Osteocyte (in vitro differentiated cells): ENCODE data around the gene MAPT. TPM values are rescaled to one million over a fixed set of nuclear protein-coding genes. Genes with fewer than 3 reads are reported as not detected.

Experiments
- DNase-seq: peaks from one replicate; pipeline ENCODE4 v3.0.0; 2021; ENCODE audit warnings: mixed read lengths; ENCODE audit not compliant: unreplicated experiment; ENCODE audit errors: extremely low spot score
- H3K27ac Mint-ChIP-seq: one replicate; pipeline ENCODE4 v1.8.0; 2021; ENCODE audit warnings: mild to moderate bottlenecking, mixed read lengths; ENCODE audit not compliant: unreplicated experiment
- H3K27me3 Mint-ChIP-seq: one replicate; pipeline ENCODE4 v1.8.0; 2021; ENCODE audit warnings: mixed read lengths; ENCODE audit not compliant: unreplicated experiment
- H3K36me3 Mint-ChIP-seq: one replicate; pipeline ENCODE4 v1.8.0; 2021; ENCODE audit warnings: mixed read lengths; ENCODE audit not compliant: unreplicated experiment
- H3K4me1 Mint-ChIP-seq: one replicate; pipeline ENCODE4 v1.8.0; 2021; ENCODE audit warnings: mixed read lengths; ENCODE audit not compliant: unreplicated experiment
- H3K4me3 Mint-ChIP-seq: one replicate; pipeline ENCODE4 v1.8.0; 2021; ENCODE audit warnings: mild to moderate bottlenecking, moderate library complexity, mixed read lengths; ENCODE audit not compliant: unreplicated experiment
- H3K9me3 Mint-ChIP-seq: one replicate; pipeline ENCODE4 v1.8.0; 2021; ENCODE audit warnings: mixed read lengths; ENCODE audit not compliant: unreplicated experiment
- total RNA-seq: library from RNA; stranded (reverse); gene quantifications from 2 replicates; pipeline ENCODE4 v1.2.1, GENCODE V29; 2021
- TF ChIP-seq, protein P1 (sequence below): fragments of 200-600 bp; sonication (generic); IDR thresholded peaks from 2 replicates; pipeline ENCODE4 v1.5.0; 2021; ENCODE audit warnings: antibody characterized with exemption, mild to moderate bottlenecking, moderate library complexity

Gene MAPT
- total RNA-seq, 1 donor from 2014 or later, result 1.6 TPM

DNA sequence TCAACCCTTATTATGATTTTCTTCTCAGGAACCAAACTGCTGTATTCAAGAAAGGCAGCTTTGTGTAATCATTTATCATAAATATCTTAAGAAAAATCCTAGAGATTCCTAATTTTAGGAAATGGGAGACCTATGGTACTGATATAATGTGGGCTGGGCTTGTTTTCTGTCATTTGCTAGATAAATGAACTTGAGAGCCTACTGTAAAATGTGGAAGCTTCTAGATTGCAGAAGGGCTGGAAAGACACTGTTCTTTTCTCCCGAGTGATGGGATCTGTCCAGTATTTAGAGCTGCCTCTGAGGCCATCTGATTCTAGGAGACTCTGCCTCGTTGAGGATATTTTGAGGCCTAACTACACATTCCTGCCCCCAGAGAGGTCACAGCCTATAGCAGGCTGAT is 84.8 kb downstream of the MAPT start:
- no peaks in the 10 kb centered on the region for H3K4me1 Mint-ChIP-seq
- H3K36me3 Mint-ChIP-seq, result no peaks in the 10 kb centered on the region
- TF ChIP-seq, protein P1, sequence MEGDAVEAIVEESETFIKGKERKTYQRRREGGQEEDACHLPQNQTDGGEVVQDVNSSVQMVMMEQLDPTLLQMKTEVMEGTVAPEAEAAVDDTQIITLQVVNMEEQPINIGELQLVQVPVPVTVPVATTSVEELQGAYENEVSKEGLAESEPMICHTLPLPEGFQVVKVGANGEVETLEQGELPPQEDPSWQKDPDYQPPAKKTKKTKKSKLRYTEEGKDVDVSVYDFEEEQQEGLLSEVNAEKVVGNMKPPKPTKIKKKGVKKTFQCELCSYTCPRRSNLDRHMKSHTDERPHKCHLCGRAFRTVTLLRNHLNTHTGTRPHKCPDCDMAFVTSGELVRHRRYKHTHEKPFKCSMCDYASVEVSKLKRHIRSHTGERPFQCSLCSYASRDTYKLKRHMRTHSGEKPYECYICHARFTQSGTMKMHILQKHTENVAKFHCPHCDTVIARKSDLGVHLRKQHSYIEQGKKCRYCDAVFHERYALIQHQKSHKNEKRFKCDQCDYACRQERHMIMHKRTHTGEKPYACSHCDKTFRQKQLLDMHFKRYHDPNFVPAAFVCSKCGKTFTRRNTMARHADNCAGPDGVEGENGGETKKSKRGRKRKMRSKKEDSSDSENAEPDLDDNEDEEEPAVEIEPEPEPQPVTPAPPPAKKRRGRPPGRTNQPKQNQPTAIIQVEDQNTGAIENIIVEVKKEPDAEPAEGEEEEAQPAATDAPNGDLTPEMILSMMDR, result no peak
- no peak overlapping the region for H3K4me3 Mint-ChIP-seq
- H3K9me3 Mint-ChIP-seq, result no peaks in the 10 kb centered on the region
- peaks cover 12% of the 10 kb centered on the region for H3K27me3 Mint-ChIP-seq
- no peak overlapping the region for H3K27ac Mint-ChIP-seq
- DNase-seq, result no peak

DNA sequence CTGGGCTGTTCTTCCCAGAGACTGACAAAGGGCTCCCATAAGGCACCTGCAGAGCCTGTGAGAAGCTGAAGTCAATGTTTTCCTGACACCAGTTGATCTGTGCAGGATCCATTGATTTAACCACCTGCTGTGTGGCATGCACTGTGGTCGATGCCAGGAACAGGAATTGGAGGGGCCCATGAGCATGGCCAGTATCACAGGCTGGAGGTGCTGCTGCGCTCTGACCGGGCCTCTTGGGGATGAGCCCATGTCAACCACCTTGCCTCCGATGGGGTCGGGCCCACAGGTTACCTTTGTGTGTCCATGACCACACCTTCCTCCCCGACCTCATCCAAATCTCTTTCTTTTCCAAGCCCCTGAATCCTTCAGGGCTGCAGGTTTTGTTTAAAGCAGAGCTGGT is 86.5 kb downstream of the MAPT start:
- H3K9me3 Mint-ChIP-seq, result no peaks in the 10 kb centered on the region
- no peak for DNase-seq
- H3K27ac Mint-ChIP-seq, result no peak overlapping the region
- H3K36me3 Mint-ChIP-seq, result no peaks in the 10 kb centered on the region
- no peaks in the 10 kb centered on the region for H3K4me1 Mint-ChIP-seq
- no peak overlapping the region for H3K4me3 Mint-ChIP-seq
- TF ChIP-seq, protein P1, result no peak
- H3K27me3 Mint-ChIP-seq, result peaks cover 15% of the 10 kb centered on the region

DNA sequence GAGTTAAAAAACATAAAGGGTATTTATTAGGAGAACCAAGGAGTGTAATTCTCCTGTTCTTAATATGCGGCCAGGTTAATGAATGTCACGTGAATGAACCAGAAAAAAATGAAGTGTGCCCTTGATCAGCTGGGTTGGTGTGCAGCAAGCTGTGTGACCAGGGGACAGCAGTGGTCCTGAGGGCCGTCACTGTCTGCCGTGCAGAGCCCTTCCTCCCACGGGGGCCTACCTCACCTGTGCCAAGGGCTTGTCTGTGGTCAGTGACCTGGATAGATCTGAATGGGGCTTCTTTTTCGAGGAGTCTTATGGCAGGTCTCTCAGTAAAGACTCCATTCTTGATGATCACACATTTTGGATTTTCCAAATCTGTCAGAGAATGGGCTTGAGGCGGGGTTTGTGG is 87.0 kb downstream of the MAPT start:
- Mint-ChIP-seq H3K36me3 (no peaks in the 10 kb centered on the region), H3K4me1 (no peaks in the 10 kb centered on the region), H3K4me3 (no peak overlapping the region), H3K27ac (no peak overlapping the region), H3K9me3 (no peaks in the 10 kb centered on the region), H3K27me3 (peaks cover 18% of the 10 kb centered on the region)
- no peak for DNase-seq
- TF ChIP-seq, protein P1, result no peak

DNA sequence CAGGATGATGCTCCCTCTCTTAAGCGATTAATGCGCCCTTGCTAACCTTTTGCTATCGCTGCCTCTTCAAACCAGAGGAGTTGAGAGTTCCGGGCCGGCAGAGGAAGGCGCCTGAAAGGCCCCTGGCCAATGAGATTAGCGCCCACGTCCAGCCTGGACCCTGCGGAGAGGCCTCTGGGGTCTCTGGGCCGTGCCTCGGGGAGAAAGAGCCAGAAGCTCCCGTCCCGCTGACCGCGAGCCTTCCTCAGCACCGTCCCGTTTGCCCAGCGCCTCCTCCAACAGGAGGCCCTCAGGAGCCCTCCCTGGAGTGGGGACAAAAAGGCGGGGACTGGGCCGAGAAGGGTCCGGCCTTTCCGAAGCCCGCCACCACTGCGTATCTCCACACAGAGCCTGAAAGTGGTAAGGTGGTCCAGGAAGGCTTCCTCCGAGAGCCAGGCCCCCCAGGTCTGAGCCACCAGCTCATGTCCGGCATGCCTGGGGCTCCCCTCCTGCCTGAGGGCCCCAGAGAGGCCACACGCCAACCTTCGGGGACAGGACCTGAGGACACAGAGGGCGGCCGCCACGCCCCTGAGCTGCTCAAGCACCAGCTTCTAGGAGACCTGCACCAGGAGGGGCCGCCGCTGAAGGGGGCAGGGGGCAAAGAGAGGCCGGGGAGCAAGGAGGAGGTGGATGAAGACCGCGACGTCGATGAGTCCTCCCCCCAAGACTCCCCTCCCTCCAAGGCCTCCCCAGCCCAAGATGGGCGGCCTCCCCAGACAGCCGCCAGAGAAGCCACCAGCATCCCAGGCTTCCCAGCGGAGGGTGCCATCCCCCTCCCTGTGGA is 88.6 kb downstream of the MAPT start:
- Mint-ChIP-seq H3K4me1 (no peaks in the 10 kb centered on the region), H3K27me3 (peaks cover 16% of the 10 kb centered on the region), H3K27ac (no peak overlapping the region), H3K9me3 (no peaks in the 10 kb centered on the region), H3K36me3 (no peaks in the 10 kb centered on the region), H3K4me3 (no peak overlapping the region)
- no peak for DNase-seq
- TF ChIP-seq, protein P1, result no peak

DNA sequence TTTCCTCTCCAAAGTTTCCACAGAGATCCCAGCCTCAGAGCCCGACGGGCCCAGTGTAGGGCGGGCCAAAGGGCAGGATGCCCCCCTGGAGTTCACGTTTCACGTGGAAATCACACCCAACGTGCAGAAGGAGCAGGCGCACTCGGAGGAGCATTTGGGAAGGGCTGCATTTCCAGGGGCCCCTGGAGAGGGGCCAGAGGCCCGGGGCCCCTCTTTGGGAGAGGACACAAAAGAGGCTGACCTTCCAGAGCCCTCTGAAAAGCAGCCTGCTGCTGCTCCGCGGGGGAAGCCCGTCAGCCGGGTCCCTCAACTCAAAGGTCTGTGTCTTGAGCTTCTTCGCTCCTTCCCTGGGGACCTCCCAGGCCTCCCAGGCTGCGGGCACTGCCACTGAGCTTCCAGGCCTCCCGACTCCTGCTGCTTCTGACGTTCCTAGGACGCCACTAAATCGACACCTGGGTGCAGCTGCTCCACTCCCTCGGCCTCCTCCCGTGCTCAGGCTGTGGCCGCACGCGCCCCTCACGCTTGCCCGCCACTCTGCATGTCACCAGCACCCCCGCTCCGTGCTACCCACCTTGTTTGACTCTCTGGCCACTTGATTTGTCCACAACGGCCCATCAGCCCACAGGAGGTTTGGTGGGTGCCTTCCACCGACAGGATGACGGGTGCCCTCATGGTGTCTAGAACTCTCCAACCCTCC is 89.4 kb downstream of the MAPT start:
- Mint-ChIP-seq H3K36me3 (no peaks in the 10 kb centered on the region), H3K4me1 (no peaks in the 10 kb centered on the region), H3K27me3 (peaks cover 16% of the 10 kb centered on the region), H3K9me3 (no peaks in the 10 kb centered on the region), H3K4me3 (no peak overlapping the region), H3K27ac (no peak overlapping the region)
- TF ChIP-seq, protein P1, result no peak
- DNase-seq, result no peak
